GM23338 (cell line): Measurements from ENCODE around the gene PKD2L2. TPM values are rescaled to one million over a fixed set of nuclear protein-coding genes. Genes with fewer than 3 reads are reported as not detected.
A peak's percentile ranks its signal among the peaks of the same experiment; 100 is the strongest.

Source experiments
- ATAC-seq: fragments of 200-7000 bp; cut with Tn5 transposase; 3 replicates; pipeline ENCODE4 v1.9.1; 2020
- DNase-seq: peaks from one replicate; pipeline ENCODE4 v3.0.0-alpha.2; 2015; ENCODE audit warnings: low spot score
- H2AFZ ChIP-seq: fragments of 200-600 bp; sonication (generic); 2 replicates; pipeline ENCODE4 v1.8.0; 2016; ENCODE audit warnings: antibody characterized with exemption, mild to moderate bottlenecking, moderate library complexity
- H3F3A ChIP-seq: fragments of 200-600 bp; sonication (generic); replicated peaks from 2 replicates; pipeline ENCODE4 v1.8.0; 2017; ENCODE audit warnings: antibody characterized with exemption, mixed run types, low read depth
- H3K27ac ChIP-seq: fragments of 200-600 bp; sonication (generic); 2 replicates; pipeline ENCODE4 v1.6.1; 2016; ENCODE audit warnings: low read depth
- H3K27me3 ChIP-seq: fragments of 200-600 bp; sonication (generic); 2 replicates; pipeline ENCODE4 v1.8.0; 2016; ENCODE audit warnings: mild to moderate bottlenecking, mixed run types, moderate library complexity; ENCODE audit not compliant: insufficient read depth
- H3K36me3 ChIP-seq: fragments of 200-600 bp; sonication (generic); 2 replicates; pipeline ENCODE4 v1.8.0; 2016; ENCODE audit warnings: mild to moderate bottlenecking; ENCODE audit not compliant: insufficient read depth
- H3K4me1 ChIP-seq: fragments of 200-600 bp; sonication (generic); 2 replicates; pipeline ENCODE4 v1.8.0; 2016; ENCODE audit warnings: mild to moderate bottlenecking, moderate library complexity; ENCODE audit not compliant: insufficient read depth
- H3K4me2 ChIP-seq: fragments of 200-600 bp; sonication (generic); 2 replicates; pipeline ENCODE4 v1.7.1; 2017; ENCODE audit warnings: mixed run types
- H3K4me3 ChIP-seq: fragments of 200-600 bp; sonication (generic); 2 replicates; pipeline ENCODE4 v1.6.1; 2016; ENCODE audit warnings: mixed run types
- H3K79me2 ChIP-seq: fragments of 200-600 bp; sonication (generic); replicated peaks from 2 replicates; pipeline ENCODE4 v1.8.0; 2017; ENCODE audit warnings: mild to moderate bottlenecking; ENCODE audit not compliant: insufficient read depth
- H3K9me2 ChIP-seq: fragments of 200-600 bp; sonication (generic); 2 replicates; pipeline ENCODE4 v1.8.0; 2017; ENCODE audit not compliant: insufficient read depth
- H4K20me1 ChIP-seq: fragments of 200-600 bp; sonication (generic); replicated peaks from 2 replicates; pipeline ENCODE4 v1.8.0; 2017; ENCODE audit warnings: mild to moderate bottlenecking; ENCODE audit not compliant: insufficient read depth
- H3K27ac Mint-ChIP-seq: 2 replicates; pipeline ENCODE4 v1.8.0; 2020; ENCODE audit warnings: inconsistent platforms, mild to moderate bottlenecking, moderate library complexity, mixed read lengths
- H3K27me3 Mint-ChIP-seq: 3 replicates; pipeline ENCODE4 v1.8.0; 2022; ENCODE audit warnings: low read depth, mild to moderate bottlenecking, moderate library complexity, mixed read lengths, inconsistent platforms; ENCODE audit not compliant: insufficient read depth, poor library complexity
- H3K36me3 Mint-ChIP-seq: 3 replicates; pipeline ENCODE4 v1.8.0; 2021; ENCODE audit warnings: low read depth, mild to moderate bottlenecking, inconsistent platforms, moderate library complexity, mixed read lengths
- H3K4me1 Mint-ChIP-seq: 3 replicates; pipeline ENCODE4 v1.8.0; 2020; ENCODE audit warnings: mild to moderate bottlenecking, inconsistent platforms, mixed read lengths
- H3K4me3 Mint-ChIP-seq: 3 replicates; pipeline ENCODE4 v1.8.0; 2021; ENCODE audit warnings: moderate library complexity, mild to moderate bottlenecking, inconsistent platforms, mixed read lengths
- H3K9me3 Mint-ChIP-seq: 3 replicates; pipeline ENCODE4 v1.8.0; 2020; ENCODE audit warnings: moderate library complexity, mild to moderate bottlenecking, inconsistent platforms, mixed read lengths
- CREB1 ChIP-seq: fragments of 250-450 bp; sonication (Bioruptor Pico); IDR thresholded peaks from 2 replicates; pipeline ENCODE4 v1.5.0; 2020; ENCODE audit warnings: low read depth, mild to moderate bottlenecking, moderate library complexity
- CTCF ChIP-seq, 2 experiments: fragments of 200-600 bp in 1 of 2; sonication (generic) in 1 of 2; conservative IDR thresholded peaks; 2 replicates each; pipeline versions ENCODE4 v1.5.1 to v1.6.1; 2016 to 2017; ENCODE audit warnings: antibody characterized with exemption in 2 of 2, low read depth in 2 of 2, mild to moderate bottlenecking in 2 of 2, moderate library complexity in 1 of 2
- ETS1 ChIP-seq: IDR thresholded peaks from 2 replicates; pipeline ENCODE4 v1.6.1; 2016; ENCODE audit warnings: antibody characterized with exemption
- EZH2 ChIP-seq: fragments of 200-600 bp; sonication (generic); IDR thresholded peaks from one replicate; pipeline ENCODE4 v1.8.0; 2017; ENCODE audit warnings: antibody characterized with exemption, mild to moderate bottlenecking, low read depth; ENCODE audit not compliant: unreplicated experiment
- EZH2phosphoT487 ChIP-seq: fragments of 200-600 bp; sonication (generic); IDR thresholded peaks from one replicate; pipeline ENCODE4 v1.8.1; 2018; ENCODE audit warnings: antibody characterized with exemption; ENCODE audit not compliant: unreplicated experiment
- JUNB ChIP-seq: IDR thresholded peaks from one replicate; pipeline ENCODE4 v1.6.1; 2016; ENCODE audit warnings: antibody characterized with exemption; ENCODE audit not compliant: unreplicated experiment
- NANOG ChIP-seq: IDR thresholded peaks from 2 replicates; pipeline ENCODE4 v1.6.1; 2016; ENCODE audit warnings: antibody characterized with exemption, borderline replicate concordance
- POLR2AphosphoS5 ChIP-seq: IDR thresholded peaks from 2 replicates; pipeline ENCODE4 v1.6.1; 2016; ENCODE audit warnings: antibody characterized with exemption, low read depth
- STAT1 ChIP-seq: IDR thresholded peaks from one replicate; pipeline ENCODE4 v1.6.1; 2016; ENCODE audit warnings: antibody characterized with exemption; ENCODE audit not compliant: unreplicated experiment
- ZNF114 ChIP-seq: fragments of 250-450 bp; sonication (Bioruptor Pico); IDR thresholded peaks from 2 replicates; pipeline ENCODE4 v1.5.0; 2020; ENCODE audit warnings: mild to moderate bottlenecking, moderate library complexity
- ZNF331 ChIP-seq: fragments of 250-450 bp; sonication (Bioruptor Pico); IDR thresholded peaks from 2 replicates; pipeline ENCODE4 v1.5.0; 2020; ENCODE audit warnings: low read depth, mild to moderate bottlenecking, moderate library complexity
- ZNF462 ChIP-seq: fragments of 250-450 bp; sonication (Bioruptor Pico); IDR thresholded peaks from 2 replicates; pipeline ENCODE4 v1.5.0; 2020; ENCODE audit warnings: mild to moderate bottlenecking, moderate library complexity
- polyA plus RNA-seq: library from polyadenylated mRNA; unstranded; fragments of >200 nt; fragmentation: Nextera tagmentation; extraction: Ambion mirVana; gene quantifications from 2 replicates; pipeline ENCODE4 v1.2.1, GENCODE V29; 2016
- total RNA-seq: library from RNA; depleted of rRNA; stranded (reverse); fragments of >200 nt; shearing (Covaris generic); gene quantifications from 2 replicates; pipeline ENCODE4 v1.2.3, GENCODE V29; 2014
- TF ChIP-seq, protein P1 (sequence below): IDR thresholded peaks from one replicate; pipeline ENCODE4 v1.6.1; 2018; ENCODE audit warnings: antibody characterized with exemption; ENCODE audit not compliant: unreplicated experiment

Gene PKD2L2
- total and polyA plus RNA-seq, 2 experiments from 2014 or later, result 0.16 TPM; not detected in 1

- H4K20me1 ChIP-seq, result no peaks in the 10 kb centered on the region
- Mint-ChIP-seq H3K27me3 (peaks cover 2% of the 10 kb centered on the region), H3K27ac (no peak within 1 kb of the TSS), H3K9me3 (no peaks in the 10 kb centered on the region), H3K4me3 (no peak within 1 kb of the TSS), H3K4me1 (no peaks in the 10 kb centered on the region), H3K36me3 (no peaks in the 10 kb centered on the region)
- H3K4me1 ChIP-seq, result no peaks in the 10 kb centered on the region; the same call in 1 of the 2 replicates
- H3K4me2 ChIP-seq, result no peak within 1 kb of the TSS
- no peaks in the 10 kb centered on the region for H3K79me2 ChIP-seq
- no peak within 1 kb of the TSS for H3K4me3 ChIP-seq
- no peak within 1 kb of the TSS for H2AFZ ChIP-seq
- no peaks in the 10 kb centered on the region for H3K36me3 ChIP-seq
- no peaks in the 10 kb centered on the region for H3F3A ChIP-seq
- ATAC-seq (peak; percentile 23; the same call in 1 of the 3 replicates), DNase-seq (no peak)
- H3K27me3 ChIP-seq, result no peaks in the 10 kb centered on the region
- TF ChIP-seq JUNB (no peak), CREB1 (CRISPR knock-in tag) (no peak), ZNF114 (CRISPR knock-in tag) (no peak), CTCF (conservative IDR thresholded peaks at IDR 0.05; ENCODE audit: low read depth in 2 of 2) (no peak), NANOG (no peak), STAT1 (no peak), ETS1 (no peak), ZNF462 (no peak), EZH2phosphoT487 (no peak), EZH2 (no peak), ZNF331 (CRISPR knock-in tag) (no peak), POLR2AphosphoS5 (no peak)
- TF ChIP-seq, protein P1, sequence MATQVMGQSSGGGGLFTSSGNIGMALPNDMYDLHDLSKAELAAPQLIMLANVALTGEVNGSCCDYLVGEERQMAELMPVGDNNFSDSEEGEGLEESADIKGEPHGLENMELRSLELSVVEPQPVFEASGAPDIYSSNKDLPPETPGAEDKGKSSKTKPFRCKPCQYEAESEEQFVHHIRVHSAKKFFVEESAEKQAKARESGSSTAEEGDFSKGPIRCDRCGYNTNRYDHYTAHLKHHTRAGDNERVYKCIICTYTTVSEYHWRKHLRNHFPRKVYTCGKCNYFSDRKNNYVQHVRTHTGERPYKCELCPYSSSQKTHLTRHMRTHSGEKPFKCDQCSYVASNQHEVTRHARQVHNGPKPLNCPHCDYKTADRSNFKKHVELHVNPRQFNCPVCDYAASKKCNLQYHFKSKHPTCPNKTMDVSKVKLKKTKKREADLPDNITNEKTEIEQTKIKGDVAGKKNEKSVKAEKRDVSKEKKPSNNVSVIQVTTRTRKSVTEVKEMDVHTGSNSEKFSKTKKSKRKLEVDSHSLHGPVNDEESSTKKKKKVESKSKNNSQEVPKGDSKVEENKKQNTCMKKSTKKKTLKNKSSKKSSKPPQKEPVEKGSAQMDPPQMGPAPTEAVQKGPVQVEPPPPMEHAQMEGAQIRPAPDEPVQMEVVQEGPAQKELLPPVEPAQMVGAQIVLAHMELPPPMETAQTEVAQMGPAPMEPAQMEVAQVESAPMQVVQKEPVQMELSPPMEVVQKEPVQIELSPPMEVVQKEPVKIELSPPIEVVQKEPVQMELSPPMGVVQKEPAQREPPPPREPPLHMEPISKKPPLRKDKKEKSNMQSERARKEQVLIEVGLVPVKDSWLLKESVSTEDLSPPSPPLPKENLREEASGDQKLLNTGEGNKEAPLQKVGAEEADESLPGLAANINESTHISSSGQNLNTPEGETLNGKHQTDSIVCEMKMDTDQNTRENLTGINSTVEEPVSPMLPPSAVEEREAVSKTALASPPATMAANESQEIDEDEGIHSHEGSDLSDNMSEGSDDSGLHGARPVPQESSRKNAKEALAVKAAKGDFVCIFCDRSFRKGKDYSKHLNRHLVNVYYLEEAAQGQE, result no peak
- no peak within 1 kb of the TSS for H3K27ac ChIP-seq
- no peaks in the 10 kb centered on the region for H3K9me2 ChIP-seq
These were observed 21.6 kb upstream of the PKD2L2 start, which contains the start of gene MYOT for GRCh38 chr5:137867664-137868063. Gene MYOT (plus strand): TSS chr5:137867860. CDS start chr5:137870652, 2,792 bp downstream.
